ENCODE data around the gene FSTL4.
"Not testable (repeated sequence)": the region's sequence is repeated elsewhere in the genome, so short reads cannot be mapped to it uniquely, and the experiment has no call there.

The FSTL4 gene

GRCh38 chr5:133546500-133546899 is 65.8 kb downstream of the FSTL4 start:
- DNase-seq = no peak

DNA sequence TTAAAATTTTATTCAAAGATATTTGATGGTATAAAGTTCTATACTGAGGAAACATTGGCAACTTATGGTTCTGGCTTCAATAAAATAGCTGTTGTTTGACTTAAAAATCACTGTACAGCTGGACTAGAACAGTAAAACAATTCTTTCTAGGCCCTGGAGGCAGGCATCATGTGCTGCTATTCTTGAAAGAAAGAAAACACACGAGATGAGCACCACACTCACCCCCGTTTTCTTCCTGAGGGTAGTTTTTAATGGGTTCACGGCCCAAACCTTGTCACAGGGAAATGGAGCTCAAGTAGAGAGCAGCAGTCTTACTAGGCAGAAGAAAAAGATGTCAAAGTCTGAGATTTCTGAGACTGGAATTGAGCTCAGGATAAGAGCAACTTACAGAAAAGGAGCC is 68.0 kb downstream of the FSTL4 start:
- DNase-seq = no peak

GRCh38 chr5:133539818-133540217 is 72.5 kb downstream of the FSTL4 start:
- DNase-seq = no peak

DNA sequence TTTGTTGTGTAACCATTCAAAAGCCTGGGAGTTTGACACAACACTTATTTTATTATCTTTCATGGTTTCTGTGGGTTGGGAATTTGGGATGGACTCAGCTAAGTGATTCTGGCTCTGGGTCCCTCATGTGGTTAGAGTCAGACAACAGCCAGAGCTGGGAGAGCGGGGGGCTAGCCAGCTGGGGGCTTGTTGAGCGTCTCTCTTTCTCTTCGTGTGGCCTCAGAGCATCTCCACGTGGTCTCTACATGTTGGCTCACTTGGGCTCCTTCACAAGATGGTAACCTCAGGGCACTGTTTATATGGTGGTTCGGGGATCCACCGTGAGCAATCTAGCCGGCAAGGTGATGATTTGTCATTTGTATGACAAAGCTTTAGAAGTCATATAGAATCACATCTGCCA is 73.6 kb downstream of the FSTL4 start:
- no peak for DNase-seq

DNA sequence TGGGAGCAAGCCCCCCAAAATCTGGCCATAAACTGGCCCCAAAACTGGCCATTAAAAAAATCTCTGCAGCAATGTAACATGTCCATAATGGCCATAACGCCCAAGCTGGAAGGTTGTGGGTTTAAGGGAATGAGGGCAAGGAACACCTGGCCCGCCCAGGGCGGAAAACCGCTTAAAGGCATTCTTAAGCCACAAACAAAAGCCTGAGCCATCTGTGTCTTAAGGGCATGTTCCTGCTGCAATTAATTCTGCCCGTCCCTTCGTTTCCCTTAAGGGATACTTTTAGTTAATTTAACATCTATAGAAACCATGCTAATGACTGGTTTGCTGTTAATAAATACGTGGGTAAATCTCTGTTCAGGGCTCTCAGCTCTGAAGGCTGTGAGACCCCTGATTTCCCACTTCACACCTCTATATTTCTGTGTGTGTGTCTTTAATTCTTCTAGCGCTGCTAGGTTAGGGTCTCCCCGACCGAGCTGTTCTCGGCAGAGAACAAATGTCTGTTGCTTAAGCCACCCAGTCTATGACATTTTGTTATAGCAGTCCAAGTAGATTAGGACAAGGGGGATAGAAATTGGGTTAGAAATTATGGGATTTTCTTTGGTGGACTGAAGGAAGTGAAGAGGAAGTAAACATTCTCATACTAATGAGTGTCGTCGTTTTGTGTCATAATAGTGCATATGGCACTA is 77.0 kb downstream of the FSTL4 start:
- not testable (repeated sequence) for DNase-seq

- DNase-seq = no peak
Observed at GRCh38 chr5:133534566-133534965, 77.8 kb downstream of the FSTL4 start.

DNA sequence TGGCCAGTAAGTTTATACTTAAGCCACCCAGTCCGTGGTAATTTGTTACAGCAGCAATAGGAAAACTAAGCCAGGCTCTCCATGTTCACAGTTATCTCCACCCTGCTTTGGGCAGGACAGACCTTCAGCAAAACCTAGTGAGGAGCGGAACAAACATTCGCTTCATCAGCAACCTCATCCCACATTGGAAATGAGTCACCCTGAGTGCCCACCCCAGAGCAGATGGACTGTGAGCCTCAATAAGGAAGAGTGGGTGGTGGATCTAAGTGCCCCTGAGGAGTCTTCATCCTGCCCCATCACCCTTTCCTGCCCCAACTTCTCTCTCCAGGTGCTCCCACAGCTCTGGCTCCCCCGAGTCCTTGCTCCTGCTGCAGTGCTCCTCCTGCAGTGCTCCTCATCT is 78.8 kb downstream of the FSTL4 start:
- DNase-seq = no peak

DNA sequence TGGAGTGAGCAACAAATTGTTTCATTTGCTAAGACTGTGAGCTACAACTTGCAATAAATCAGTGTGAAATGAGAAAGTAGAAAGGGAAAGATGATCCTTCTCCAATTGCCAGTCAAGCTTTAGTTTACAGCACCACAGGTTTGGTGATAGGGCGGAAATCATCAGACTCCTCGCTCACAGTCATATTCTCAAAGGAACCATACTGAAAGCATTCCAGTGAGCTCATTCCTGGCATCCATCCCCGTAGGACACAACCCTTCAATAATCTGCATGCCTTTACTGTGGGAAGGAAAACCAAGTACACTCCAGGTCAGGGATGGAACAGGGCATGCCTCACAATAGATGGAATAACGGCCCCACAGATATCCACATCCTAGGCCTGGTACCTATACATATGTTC is 80.7 kb downstream of the FSTL4 start:
- no peak for DNase-seq

GRCh38 chr5:133531178-133531577 is 81.2 kb downstream of the FSTL4 start:
- no peak for DNase-seq

- no peak for DNase-seq
Observed at GRCh38 chr5:133530270-133530669, 82.1 kb downstream of the FSTL4 start.

GRCh38 chr5:133528841-133529240 is 83.5 kb downstream of the FSTL4 start:
- no peak for DNase-seq

DNA sequence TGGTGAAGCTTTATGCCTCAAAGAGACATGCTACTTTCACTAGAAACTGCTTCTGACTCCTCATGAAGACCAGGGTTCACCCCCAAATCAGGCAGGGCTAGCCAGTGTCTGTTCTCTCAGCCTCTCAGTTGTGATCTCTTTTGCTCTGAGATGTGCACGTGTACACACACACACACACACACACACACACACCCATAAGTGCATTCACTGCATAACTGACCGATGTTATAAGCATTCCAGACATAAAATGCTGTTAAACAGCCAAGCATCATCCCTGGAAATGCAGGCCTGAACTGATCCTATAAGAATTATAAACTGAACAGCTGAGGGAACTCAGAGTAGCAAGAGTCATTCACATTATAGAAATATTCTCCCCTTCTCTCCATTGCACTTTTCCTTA is 85.0 kb downstream of the FSTL4 start:
- no peak for DNase-seq

DNA sequence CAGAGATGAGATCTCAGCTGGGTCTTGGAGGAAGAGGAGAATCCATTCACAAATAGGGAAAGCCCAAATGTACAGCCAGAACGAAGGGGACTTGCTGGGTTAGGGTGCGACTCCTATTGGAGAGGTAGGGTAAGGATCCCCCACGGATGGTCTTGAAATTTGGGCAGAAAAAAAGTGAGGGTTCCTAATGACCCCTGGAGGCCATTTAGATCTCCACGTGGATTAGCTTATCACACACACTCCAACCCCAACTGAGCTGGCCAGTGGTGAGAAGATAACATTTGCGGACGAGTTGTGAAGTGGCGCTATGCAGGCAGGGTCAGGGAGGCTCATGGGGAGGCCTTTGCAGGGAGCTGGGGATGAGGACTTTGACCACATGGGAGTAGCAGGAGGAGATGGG is 86.0 kb downstream of the FSTL4 start:
- DNase-seq = no peak

- no peak for DNase-seq
Observed at GRCh38 chr5:133525126-133525525, 87.2 kb downstream of the FSTL4 start.

- no peak for DNase-seq
Observed at GRCh38 chr5:133524666-133525065, 87.7 kb downstream of the FSTL4 start.

DNA sequence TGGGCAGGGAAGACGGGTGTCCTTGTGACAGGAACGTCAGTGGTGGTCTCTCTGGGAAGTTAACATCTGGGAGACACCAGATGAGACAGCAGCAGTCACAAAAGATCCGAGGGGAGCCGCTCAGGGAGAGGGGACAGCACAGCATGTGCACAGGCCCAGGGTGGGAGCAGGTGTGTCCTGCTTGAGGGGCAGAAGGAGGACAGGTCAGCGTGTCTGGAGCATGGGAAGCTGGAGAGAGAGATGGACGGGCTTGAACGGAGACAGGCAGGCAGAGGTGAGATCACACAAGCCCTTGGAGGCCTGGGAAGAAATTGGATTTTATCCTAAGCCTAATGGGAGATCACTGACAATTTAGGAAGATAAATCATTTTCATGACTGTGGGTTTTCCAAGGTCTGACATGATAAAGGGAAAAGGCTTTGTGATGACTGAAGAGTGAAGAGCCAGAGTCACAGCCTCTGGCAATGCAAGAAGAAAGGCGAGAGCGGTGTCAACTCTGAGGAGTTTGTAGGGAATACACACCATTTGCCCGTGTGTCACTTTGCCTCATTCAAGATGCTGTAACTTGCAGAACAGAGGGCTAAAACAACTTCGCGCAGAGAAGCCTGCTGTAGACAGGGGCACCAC is 88.3 kb downstream of the FSTL4 start:
- no peak for DNase-seq

DNA sequence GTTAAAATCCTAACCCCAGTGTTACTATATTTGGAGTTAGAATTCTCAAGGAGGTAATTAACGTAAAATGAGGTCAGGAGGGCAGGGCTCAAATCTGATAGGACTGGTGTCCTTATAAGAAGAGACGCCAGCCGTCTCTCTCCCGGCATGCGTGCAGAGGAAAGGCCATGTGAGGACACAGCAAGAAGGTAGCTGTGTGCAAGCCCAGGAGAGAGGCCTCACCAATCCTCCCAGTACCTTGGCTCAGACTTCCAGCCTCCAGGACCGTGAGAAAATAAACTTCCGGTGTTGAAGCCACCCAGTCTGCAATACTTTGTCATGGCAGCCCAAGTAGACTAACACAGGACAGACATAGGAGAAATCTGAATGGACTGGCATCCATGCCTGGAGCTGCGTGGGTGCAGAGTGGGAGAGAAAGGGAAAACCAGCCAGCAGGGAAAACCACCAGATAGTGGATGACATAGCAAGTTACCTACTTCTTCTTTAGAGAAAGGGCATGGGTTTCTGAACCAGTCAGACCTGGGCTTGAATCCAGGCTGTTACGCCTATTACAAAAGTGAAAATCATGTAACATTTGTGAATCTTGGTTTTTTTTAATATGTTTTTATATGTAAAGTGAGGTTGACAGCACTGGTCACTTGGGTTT is 89.2 kb downstream of the FSTL4 start:
- DNase-seq = no peak

- DNase-seq = no peak
Observed at GRCh38 chr5:133521801-133522200, 90.5 kb downstream of the FSTL4 start.

DNA sequence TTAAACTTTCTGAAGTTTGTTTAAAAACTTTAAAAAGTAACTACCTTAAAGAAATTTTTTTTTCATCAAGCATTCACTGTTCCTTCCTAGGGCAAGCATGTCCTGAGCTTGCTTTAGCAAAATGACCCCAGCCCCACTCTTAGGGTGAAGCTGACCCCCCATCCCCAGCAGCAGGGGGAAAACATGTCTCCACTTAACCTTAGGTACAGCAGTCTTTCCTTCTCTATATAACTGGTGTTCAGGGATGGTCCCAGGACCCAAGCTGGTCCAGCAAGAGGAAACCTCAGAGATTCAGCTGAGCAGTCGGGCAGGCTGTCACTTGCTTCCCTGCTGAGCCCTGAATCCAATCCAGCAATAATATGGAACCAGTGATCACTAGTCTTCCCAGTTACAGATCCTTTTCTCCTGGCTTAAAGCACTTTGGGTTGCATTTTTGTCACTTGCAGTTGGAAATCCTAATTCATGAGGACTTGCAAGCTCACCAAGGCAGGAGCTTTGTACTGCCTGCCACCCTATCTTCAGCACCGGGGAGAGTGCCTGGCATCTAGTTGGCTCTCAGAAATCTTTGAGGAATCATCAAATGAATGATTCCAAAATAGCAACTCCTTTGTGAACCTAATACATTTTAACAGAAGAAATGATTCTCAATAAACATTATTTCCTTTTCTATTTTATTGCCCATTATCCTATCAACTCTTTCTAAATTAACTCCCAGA is 91.2 kb downstream of the FSTL4 start:
- DNase-seq = no peak

- no peak for DNase-seq
Observed at GRCh38 chr5:133520062-133520461, 92.3 kb downstream of the FSTL4 start.

- no peak for DNase-seq
Observed at GRCh38 chr5:133519191-133519590, 93.2 kb downstream of the FSTL4 start.

DNA sequence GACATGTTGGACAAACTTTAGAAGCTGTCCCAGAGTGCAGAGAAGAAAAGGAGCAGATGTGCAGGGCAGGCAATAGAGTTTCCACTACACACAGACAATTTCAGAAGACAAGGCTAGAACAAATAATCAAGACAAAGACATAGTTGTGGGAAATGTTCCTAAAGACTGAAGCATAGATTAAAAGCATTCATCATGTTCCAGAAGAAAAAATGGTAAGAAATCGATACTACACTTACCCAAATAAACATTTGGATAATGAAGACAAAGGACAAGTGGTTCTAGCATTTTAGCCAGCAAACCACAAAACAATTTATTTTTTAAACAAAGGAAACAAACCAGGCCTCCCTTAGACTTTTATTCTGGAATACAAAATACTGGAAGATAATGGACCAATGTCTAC is 97.9 kb downstream of the FSTL4 start:
- DNase-seq = no peak

DNA sequence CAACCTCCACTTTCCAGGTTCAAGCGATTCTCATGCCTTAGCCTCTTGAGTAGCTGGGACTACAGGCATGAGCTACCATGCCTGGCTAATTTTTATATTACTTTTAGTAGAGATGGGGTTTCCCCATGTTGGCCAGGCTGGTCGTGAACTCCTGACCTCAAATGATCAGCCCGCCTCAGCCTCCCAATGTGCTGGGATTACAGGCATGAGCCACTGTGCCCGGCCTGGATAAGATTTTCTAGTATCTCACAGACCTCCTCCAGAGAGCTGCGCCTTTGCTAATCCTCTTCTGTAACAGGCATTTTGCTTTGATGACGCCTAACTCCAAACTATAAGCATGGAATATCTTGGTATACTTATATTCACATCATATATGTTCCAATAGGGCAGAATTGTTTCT is 99.4 kb downstream of the FSTL4 start:
- DNase-seq = no peak
